Tibial artery (tissue), 4 donors: ENCODE data around the gene SUCLG1.
"Not testable (repeated sequence)": the region's sequence is repeated elsewhere in the genome, so short reads cannot be mapped to it uniquely, and the experiment has no call there.

ENCODE experiments used
- DNase-seq, 2 donors: peaks; one replicate each; pipeline ENCODE4 v3.0.0-alpha.2; 2019
- H3K27ac ChIP-seq, 2 donors: fragments of 200-600 bp; sonication (generic) in 1 of 2; 1 replicate in 1 of 2; 2 replicates in 1 of 2; pipeline ENCODE4 v1.5.1; 2018 to 2019; ENCODE audit warnings: mild to moderate bottlenecking in 1 of 2
- H3K27me3 ChIP-seq, 2 donors: fragments of 200-600 bp; sonication (generic) in 1 of 2; one replicate each; pipeline versions ENCODE4 v1.5.1 to v1.6.0; 2016 to 2019
- H3K36me3 ChIP-seq, 3 donors: fragments of 200-600 bp; sonication (generic) in 2 of 3; one replicate each; pipeline ENCODE4 v1.5.1; 2016 to 2019; ENCODE audit warnings: mild to moderate bottlenecking in 2 of 3
- H3K4me1 ChIP-seq, 4 donors: fragments of 200-600 bp; sonication (generic) in 2 of 4; 1 replicate in 3 of 4; 2 replicates in 1 of 4; pipeline ENCODE4 v1.5.1; 2016 to 2019
- H3K4me3 ChIP-seq, 2 donors: fragments of 200-600 bp; sonication (generic) in 1 of 2; 1 replicate in 1 of 2; 2 replicates in 1 of 2; pipeline ENCODE4 v1.5.1; 2018 to 2019; ENCODE audit warnings: mild to moderate bottlenecking in 2 of 2
- H3K9me3 ChIP-seq, 3 donors: fragments of 200-600 bp; sonication (generic) in 1 of 3; one replicate each; pipeline ENCODE4 v1.5.1; 2016 to 2019
- intact Hi-C: fragments of 100-400 bp; cut with DNase I; formaldehyde crosslinking; loops from one replicate; pipeline ENCODE4 v1.15.0; 2023; ENCODE audit warnings: low total_unique reads
- TF ChIP-seq, protein P1 (sequence below), 2 experiments: fragments of 200-600 bp in 1 of 2; fragments of 450-650 bp in 1 of 2; IDR thresholded peaks; one replicate each; pipeline ENCODE4 v1.5.1; 2017 to 2019; ENCODE audit warnings: antibody characterized with exemption in 2 of 2, mild to moderate bottlenecking in 1 of 2, moderate library complexity in 1 of 2

Gene SUCLG1

DNA sequence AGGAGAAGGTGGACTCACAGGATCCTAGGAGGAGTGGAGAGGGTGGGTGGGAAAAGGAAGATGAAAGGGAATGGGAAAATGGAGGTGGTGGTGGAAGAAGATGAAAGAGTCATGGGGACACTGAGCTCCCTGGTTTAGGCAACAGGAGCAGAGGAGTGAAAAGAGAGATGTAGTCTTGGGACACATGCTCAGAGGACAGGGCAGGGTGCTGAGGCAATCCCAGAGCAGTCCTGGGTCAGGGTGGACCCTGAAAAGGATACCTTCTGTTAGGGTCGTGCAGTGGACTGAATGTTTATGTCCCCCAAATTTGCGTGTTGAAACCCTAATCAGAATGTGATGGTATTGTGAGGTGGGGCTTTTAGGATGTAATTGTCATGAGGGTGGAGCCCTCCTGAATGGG lies 37.9 kb downstream of the SUCLG1 start:
- Histone ChIP-seq H3K4me1 (no peaks in the 10 kb centered on the region), H3K9me3 (no peaks in the 10 kb centered on the region), H3K4me3 (no peak overlapping the region), H3K36me3 (peaks cover 30 to 40% (median 32%) of the 10 kb centered on the region in 3 donors), H3K27ac (no peak overlapping the region), H3K27me3 (no peaks in the 10 kb centered on the region)
- TF ChIP-seq, protein P1, sequence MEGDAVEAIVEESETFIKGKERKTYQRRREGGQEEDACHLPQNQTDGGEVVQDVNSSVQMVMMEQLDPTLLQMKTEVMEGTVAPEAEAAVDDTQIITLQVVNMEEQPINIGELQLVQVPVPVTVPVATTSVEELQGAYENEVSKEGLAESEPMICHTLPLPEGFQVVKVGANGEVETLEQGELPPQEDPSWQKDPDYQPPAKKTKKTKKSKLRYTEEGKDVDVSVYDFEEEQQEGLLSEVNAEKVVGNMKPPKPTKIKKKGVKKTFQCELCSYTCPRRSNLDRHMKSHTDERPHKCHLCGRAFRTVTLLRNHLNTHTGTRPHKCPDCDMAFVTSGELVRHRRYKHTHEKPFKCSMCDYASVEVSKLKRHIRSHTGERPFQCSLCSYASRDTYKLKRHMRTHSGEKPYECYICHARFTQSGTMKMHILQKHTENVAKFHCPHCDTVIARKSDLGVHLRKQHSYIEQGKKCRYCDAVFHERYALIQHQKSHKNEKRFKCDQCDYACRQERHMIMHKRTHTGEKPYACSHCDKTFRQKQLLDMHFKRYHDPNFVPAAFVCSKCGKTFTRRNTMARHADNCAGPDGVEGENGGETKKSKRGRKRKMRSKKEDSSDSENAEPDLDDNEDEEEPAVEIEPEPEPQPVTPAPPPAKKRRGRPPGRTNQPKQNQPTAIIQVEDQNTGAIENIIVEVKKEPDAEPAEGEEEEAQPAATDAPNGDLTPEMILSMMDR (IDR thresholded peaks at IDR 0.05): no peak
- no peak for DNase-seq
- intact Hi-C loops: no loop called here

DNA sequence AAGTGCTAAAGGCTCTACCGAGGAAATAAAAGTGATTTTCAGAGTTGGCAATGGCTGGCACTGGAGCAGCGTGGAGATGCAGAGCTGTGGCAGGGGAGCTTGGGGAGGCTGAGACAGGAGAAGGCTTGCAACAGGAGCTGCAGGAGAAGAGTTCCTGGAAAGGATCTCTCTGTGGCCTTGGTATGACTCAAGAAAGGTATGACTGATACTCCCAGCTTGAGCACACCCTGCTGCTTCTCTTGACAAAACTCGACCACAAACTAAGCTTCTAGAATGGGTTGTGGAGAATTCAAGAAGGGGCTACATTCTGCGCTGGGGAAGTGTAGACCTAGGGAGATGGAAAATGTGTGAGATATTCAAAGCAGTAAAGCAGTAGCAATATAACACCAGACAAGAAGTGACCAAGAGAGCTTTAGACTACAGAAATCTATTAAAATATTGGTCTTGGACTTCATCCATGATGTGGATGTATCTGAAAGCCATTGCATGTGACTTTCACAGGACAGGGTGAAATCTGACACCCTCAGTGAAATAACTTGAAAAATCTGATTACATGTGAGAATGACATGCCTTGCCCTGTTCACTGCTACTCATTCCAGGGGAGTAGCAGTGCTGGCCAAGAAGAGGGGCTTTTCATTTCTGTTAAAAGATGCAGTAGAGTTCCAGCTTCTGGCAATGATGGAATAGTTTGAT lies 41.5 kb downstream of the SUCLG1 start:
- Histone ChIP-seq H3K27me3 (no peaks in the 10 kb centered on the region), H3K4me3 (no peak overlapping the region), H3K36me3 (peaks cover 3 to 8% (median 4%) of the 10 kb centered on the region in 3 donors), H3K4me1 (no peaks in the 10 kb centered on the region), H3K27ac (no peak overlapping the region), H3K9me3 (no peaks in the 10 kb centered on the region)
- TF ChIP-seq, protein P1 (IDR thresholded peaks at IDR 0.05): no peak
- no peak for DNase-seq
- intact Hi-C loops: no loop called here

DNA sequence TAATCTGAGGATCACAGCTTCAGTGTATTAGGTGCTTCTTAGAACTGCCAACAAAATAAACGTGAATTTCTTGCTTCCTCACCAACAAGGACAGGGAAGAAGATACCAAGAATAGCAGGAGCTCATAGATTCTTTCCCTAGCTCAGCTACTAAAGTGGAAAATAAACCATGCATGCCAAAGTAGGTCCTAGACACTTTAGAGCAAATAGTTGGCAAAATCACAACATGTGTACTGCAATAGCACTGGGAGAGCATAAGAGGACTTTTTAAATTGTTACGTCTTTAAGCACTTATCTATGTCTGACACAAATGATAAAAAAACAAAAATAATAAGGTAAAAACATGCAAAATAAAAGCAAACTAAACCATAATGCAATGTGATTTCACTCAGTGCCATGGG lies 49.5 kb downstream of the SUCLG1 start:
- H3K36me3 ChIP-seq: no peaks in the 10 kb centered on the region
- H3K4me3 ChIP-seq: no peak overlapping the region
- H3K9me3 ChIP-seq: no peaks in the 10 kb centered on the region
- TF ChIP-seq, protein P1 (IDR thresholded peaks at IDR 0.05): no peak
- H3K4me1 ChIP-seq: no peaks in the 10 kb centered on the region
- intact Hi-C loops: no loop called here
- H3K27me3 ChIP-seq: no peaks in the 10 kb centered on the region
- DNase-seq: no peak
- no peak overlapping the region for H3K27ac ChIP-seq

DNA sequence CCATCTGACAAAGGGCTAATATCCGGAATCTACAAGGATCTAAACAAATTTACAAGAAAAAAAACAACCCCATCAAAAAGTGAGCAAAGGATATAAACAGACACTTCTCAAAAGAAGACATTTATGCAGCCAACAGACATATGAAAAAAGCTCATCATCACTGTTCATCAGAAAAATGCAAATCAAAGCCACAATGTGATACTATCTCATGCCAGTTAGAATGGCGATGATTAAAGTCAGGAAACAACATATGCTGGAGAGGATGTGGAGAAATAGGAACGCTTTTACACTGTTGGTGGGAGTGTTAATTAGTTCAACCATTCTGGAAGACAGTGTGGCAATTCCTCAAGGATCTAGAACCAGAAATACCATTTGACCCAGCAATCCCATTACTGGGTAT lies 57.0 kb downstream of the SUCLG1 start:
- H3K36me3 ChIP-seq, intact Hi-C loops: not testable (repeated sequence)

DNA sequence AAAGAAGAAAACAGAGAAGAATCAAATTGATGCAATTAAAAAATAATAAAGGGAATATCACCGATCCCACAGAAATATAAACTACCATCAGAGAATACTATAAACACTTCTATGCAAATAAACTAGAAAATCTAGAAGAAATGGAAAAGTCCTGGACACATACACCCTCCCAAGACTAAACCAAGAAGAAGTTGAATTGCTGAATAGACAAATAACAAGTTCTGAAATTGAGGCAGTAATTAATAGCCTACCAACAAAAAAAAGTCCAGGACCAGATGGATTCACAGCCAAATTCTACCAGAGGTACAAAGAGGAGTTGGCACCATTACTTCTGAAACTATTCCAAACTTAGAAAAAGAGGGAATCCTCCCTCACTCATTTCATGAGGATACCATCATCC lies 59.2 kb downstream of the SUCLG1 start:
- H3K36me3 ChIP-seq, H3K4me1 ChIP-seq, H3K4me3 ChIP-seq, DNase-seq, H3K9me3 ChIP-seq, H3K27me3 ChIP-seq, H3K27ac ChIP-seq, intact Hi-C loops: not testable (repeated sequence)

More for the DNA sequence above, 57.0 kb downstream of the SUCLG1 start:
- H3K4me3 ChIP-seq, H3K4me1 ChIP-seq, DNase-seq, H3K27ac ChIP-seq, H3K9me3 ChIP-seq, H3K27me3 ChIP-seq: not testable (repeated sequence)

DNA sequence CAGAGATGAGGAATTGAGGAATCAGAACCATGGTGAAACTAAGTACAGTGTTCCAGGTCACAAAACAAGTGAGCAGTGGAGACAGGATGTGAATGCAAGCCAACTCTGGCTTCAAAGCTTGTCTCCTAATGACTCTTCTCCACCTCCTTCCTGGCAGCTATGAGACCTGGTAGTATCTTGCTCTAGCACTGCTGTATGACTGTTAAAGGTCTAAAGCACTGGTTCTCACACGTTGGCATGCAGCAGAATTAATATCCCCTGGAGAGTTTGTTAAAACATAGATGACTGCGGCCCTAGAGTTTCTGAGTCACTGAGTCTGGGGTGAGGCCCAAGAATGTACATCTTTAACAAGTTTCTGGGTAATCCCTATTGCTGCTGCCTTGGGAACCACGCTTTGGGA lies 63.3 kb downstream of the SUCLG1 start:
- Histone ChIP-seq H3K4me3 (no peak overlapping the region), H3K36me3 (no peaks in the 10 kb centered on the region), H3K4me1 (no peaks in the 10 kb centered on the region), H3K9me3 (no peaks in the 10 kb centered on the region), H3K27ac (no peak overlapping the region), H3K27me3 (no peaks in the 10 kb centered on the region)
- TF ChIP-seq, protein P1 (IDR thresholded peaks at IDR 0.05): no peak
- intact Hi-C loops: no loop called here
- no peak for DNase-seq

DNA sequence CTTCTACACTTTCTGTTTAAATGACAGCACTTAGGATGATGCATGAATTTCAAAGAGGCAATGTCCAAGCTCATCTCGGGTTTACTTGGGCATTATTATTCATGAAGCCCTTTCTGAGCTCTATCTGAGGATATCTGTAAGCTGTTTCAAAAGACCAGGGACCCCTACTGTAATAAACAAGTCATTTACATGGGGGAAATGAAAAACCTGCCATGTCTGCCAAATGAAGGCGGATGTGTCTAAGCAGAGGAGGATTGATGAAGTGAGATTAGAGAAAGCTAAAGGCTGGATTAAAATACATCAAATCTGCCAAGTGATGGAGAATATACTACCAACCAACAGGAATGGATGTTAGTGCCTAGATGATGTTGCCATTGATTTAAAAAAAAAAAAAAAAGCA lies 64.5 kb downstream of the SUCLG1 start:
- Histone ChIP-seq H3K27ac (no peak overlapping the region), H3K27me3 (no peaks in the 10 kb centered on the region), H3K4me1 (no peaks in the 10 kb centered on the region), H3K36me3 (no peaks in the 10 kb centered on the region), H3K4me3 (no peak overlapping the region), H3K9me3 (no peaks in the 10 kb centered on the region)
- DNase-seq: no peak
- TF ChIP-seq, protein P1 (IDR thresholded peaks at IDR 0.05): no peak
- intact Hi-C loops: no loop called here
